Spinal cord (tissue), 10 donors: ENCODE results near the gene RPS6KL1. TPM values are rescaled to one million over a fixed set of nuclear protein-coding genes. Genes with fewer than 3 reads are reported as not detected.

Experiments used
- DNase-seq, 6 donors: peaks; one replicate each; pipeline versions ENCODE4 v3.0.0 to v3.0.0-alpha.2; 2013 to 2015; ENCODE audit warnings: low spot score in 6 of 6, low read depth in 4 of 6
- H3K27ac ChIP-seq: one replicate; pipeline ENCODE4 v1.5.1; 2013; ENCODE audit warnings: low read depth, low read length, control low read depth
- H3K27me3 ChIP-seq: one replicate; pipeline ENCODE4 v1.6.1; 2013; ENCODE audit warnings: low read length; ENCODE audit not compliant: control insufficient read depth, insufficient read depth
- H3K36me3 ChIP-seq: one replicate; pipeline ENCODE4 v1.6.1; 2013; ENCODE audit warnings: low read length; ENCODE audit not compliant: control insufficient read depth, insufficient read depth
- H3K4me1 ChIP-seq: one replicate; pipeline ENCODE4 v1.6.1; 2013; ENCODE audit warnings: low read length; ENCODE audit not compliant: control insufficient read depth, insufficient read depth
- H3K4me3 ChIP-seq: one replicate; pipeline ENCODE4 v1.5.1; 2013; ENCODE audit warnings: low read depth, low read length, control low read depth
- H3K9me3 ChIP-seq: one replicate; pipeline ENCODE4 v1.6.1; 2013; ENCODE audit warnings: low read length; ENCODE audit not compliant: control insufficient read depth, insufficient read depth
- WGBS: methylation state at CpG from one replicate; pipeline ENCODE4 v1.1.5; 2013; ENCODE audit warnings: missing lambda C conversion rate; ENCODE audit not compliant: insufficient coverage; 5-methylcytosine and 5-hydroxymethylcytosine counted together
- polyA plus RNA-seq, 2 donors: library from polyadenylated mRNA; unstranded; fragments of 120-200 nt; gene quantifications; one replicate each; pipeline ENCODE4 v1.2.1, GENCODE V29; 2013; ENCODE audit not compliant: insufficient read length in 2 of 2
- total RNA-seq, 2 donors: library from RNA; depleted of rRNA in 1 of 2; stranded (reverse); fragments of 120-200 nt in 1 of 2; fragments of >200 nt in 1 of 2; gene quantifications; one replicate each; pipeline versions ENCODE4 v1.2.3 to v1.2.4, GENCODE V29; 2013 to 2014
- donor health status: healthy.

Gene RPS6KL1
- total and polyA plus RNA-seq, 4 donors: 15.9 to 69.1 (median 38.6) TPM

- DNase-seq: no peak
- 90% methylated on average over 11 of the region's 11 CpGs for WGBS
- Histone ChIP-seq H3K27me3 (no peaks in the 10 kb centered on the region), H3K9me3 (no peaks in the 10 kb centered on the region), H3K4me1 (peaks cover 14% of the 10 kb centered on the region), H3K27ac (no peak overlapping the region), H3K4me3 (no peak overlapping the region), H3K36me3 (peaks cover 19% of the 10 kb centered on the region)
Observed at GRCh38 chr14:74924061-74924460, 1.0 kb upstream of the RPS6KL1 start.

DNA sequence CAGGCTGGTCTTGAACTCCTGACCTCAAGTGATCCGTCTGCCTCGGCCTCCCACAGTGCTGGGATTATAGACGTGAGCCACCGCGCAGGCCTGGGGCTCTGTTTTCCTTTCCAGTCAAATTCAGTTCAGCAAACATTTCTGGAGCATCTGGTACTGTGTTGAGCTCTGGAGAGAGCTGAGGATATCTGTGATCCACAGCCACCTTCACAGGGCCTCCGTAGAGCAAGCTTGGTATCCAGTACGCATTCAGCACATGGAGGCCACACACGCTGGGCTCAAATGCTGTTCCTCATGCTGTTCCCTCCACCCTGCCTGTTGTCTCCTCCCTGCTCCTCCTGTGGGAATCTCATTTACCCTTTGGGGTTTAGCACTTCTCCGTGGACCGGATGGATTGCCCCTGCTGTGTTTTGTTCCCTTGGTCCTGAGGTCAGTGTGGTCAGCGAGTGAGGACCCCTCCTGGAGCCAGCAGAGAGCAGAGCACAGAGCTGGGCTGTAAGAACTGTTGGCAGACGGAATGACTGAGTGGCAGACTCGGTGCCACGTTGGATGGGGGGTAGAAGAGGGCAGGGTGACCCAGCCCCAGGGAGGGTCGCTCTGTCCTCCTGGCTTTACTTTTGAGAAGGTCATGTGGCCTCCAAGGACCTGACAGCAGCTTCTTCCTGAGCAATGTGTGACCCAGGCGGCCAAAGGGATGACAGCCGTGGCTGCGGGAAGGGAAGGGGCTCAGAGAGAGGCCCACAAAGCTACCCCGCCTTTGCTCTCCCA, 891 bp downstream of the RPS6KL1 start:
- no peaks in the 10 kb centered on the region for H3K27me3 ChIP-seq
- H3K4me3 ChIP-seq: peak overlapping the region; percentile 52
- 47% methylated on average over 14 of the region's 19 CpGs for WGBS
- H3K4me1 ChIP-seq: peaks cover 26% of the 10 kb centered on the region
- H3K36me3 ChIP-seq: peaks cover 37% of the 10 kb centered on the region
- no peaks in the 10 kb centered on the region for H3K9me3 ChIP-seq
- no peak for DNase-seq
- H3K27ac ChIP-seq: no peak overlapping the region

DNA sequence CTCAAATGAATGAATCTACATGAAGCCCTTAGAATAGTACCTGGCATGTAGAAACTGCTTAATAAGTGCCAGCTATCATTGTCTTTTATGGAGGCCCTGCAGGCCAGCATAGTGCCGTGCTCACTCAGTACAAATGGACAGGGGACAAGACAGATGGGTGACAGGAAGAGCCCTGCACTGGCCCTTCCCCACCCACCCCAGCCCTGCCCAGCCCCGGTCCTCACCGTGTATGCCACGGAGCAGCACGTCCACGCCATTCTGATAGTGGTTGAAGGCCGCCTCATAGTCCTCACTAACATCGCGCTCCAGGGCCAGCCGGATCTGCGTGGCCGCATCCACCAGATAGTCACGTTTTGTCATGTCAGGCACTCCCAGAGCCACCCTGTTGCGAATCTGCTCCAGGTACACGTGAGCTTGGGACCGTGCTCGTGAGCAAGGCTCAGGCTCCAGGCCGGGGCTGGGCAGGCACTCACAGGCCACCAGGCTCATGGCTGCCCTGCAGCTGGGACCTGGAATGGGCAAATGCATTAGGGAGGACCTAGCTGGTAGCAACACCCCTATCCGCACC, 1.9 kb downstream of the RPS6KL1 start:
- WGBS: 90% methylated on average over 18 of the region's 19 CpGs
- Histone ChIP-seq H3K27ac (no peak overlapping the region), H3K9me3 (no peaks in the 10 kb centered on the region), H3K36me3 (peaks cover 47% of the 10 kb centered on the region), H3K4me3 (no peak overlapping the region), H3K4me1 (peaks cover 30% of the 10 kb centered on the region), H3K27me3 (no peaks in the 10 kb centered on the region)
- no peak for DNase-seq

GRCh38 chr14:74920281-74920680, 2.8 kb downstream of the RPS6KL1 start:
- no peak for DNase-seq
- peaks cover 55% of the 10 kb centered on the region for H3K36me3 ChIP-seq
- H3K9me3 ChIP-seq: no peaks in the 10 kb centered on the region
- WGBS: 85% methylated on average over 4 of the region's 4 CpGs
- H3K4me3 ChIP-seq: no peak overlapping the region
- H3K27ac ChIP-seq: no peak overlapping the region
- H3K27me3 ChIP-seq: no peaks in the 10 kb centered on the region
- peaks cover 30% of the 10 kb centered on the region for H3K4me1 ChIP-seq

DNA sequence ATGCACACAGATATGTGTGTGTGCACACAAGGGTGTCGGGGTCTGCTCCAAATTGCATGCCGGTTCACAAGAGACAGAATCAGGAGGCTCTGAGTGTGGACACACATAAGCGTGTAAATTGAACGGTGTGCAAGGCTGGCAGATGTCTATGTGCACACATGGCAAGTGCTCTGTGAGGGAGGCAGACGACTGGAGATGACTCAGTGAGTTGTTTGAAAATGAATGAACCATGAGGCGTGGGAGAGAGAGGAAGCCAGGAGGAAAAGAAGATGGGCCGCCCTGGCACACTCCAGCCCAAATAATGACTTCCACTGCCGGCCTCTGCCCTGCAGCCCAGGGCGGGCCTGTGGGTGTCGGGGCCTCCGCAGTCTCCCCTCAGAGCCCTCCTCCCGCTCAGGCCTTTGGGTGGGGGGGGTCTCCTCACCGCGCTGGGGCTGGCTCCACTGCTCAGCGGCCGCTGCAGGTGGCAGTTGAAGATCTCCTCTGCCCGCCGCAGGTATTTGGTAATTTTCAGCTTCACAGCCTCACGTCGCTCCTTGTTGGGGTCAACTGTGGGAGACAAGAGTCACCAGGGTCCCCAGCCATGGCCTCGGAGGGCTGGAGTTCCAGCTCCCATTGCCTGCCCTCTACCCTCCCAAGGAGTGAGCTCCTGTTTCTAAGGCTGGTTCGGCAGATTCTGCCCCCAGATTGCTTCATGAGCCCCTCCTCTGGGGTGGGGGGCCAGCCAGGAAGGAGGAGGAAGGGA, 3.5 kb downstream of the RPS6KL1 start:
- Histone ChIP-seq H3K27ac (no peak overlapping the region), H3K4me3 (no peak overlapping the region), H3K9me3 (no peaks in the 10 kb centered on the region), H3K36me3 (peaks cover 55% of the 10 kb centered on the region), H3K27me3 (no peaks in the 10 kb centered on the region), H3K4me1 (peaks cover 30% of the 10 kb centered on the region)
- WGBS: 94% methylated on average over 13 of the region's 22 CpGs
- DNase-seq: no peak

DNA sequence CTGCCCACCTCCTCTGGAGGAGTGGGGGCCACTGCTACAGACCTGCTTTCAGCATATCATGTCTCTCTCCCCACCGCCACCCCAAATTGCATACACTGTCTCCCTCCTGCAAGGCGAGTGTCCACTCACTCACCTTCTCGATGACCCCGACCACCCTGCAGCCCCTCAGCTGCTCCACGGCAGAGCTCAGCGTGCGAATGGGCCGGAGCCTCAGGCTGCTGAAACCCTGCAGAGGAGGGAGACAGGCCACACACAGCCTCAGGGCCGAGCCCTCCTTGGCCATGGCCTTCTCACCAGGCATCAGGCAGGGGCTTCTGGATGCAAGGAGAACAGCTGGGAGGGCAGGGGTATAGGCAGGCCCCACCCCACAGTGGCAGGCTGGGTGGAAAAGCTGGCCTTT, 4.7 kb downstream of the RPS6KL1 start:
- H3K36me3 ChIP-seq: peaks cover 55% of the 10 kb centered on the region
- no peak overlapping the region for H3K4me3 ChIP-seq
- DNase-seq: no peak
- no peaks in the 10 kb centered on the region for H3K27me3 ChIP-seq
- H3K27ac ChIP-seq: no peak overlapping the region
- peaks cover 27% of the 10 kb centered on the region for H3K4me1 ChIP-seq
- no peaks in the 10 kb centered on the region for H3K9me3 ChIP-seq
- 89% methylated on average over 7 of the region's 9 CpGs for WGBS

DNA sequence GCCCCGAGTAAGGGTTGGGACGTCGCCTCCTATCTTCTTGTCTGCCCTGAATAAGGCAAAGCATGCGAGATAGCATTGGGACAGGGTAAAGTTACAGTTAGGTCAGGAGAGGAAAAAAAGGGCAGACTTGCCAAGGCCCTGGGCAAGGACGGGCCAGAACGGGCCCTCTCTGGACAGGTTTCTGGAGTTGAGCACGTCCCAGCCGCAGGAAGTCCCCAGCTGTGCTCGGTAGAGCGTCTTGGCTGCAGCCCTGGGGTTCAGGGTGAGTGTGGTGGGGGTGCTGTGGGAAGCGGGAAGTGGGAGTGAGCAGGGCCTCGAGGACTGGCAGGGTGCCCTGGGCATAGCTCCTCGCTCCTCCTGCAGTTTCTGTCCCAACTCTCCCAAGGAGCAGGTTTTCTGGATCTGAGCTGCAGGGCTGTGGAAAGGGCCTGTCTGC, 5.4 kb downstream of the RPS6KL1 start:
- Histone ChIP-seq H3K27ac (no peak overlapping the region), H3K27me3 (no peaks in the 10 kb centered on the region), H3K9me3 (no peaks in the 10 kb centered on the region), H3K36me3 (peaks cover 59% of the 10 kb centered on the region), H3K4me3 (no peak overlapping the region), H3K4me1 (peaks cover 27% of the 10 kb centered on the region)
- WGBS: 61% methylated on average over 10 of the region's 13 CpGs
- no peak for DNase-seq

DNA sequence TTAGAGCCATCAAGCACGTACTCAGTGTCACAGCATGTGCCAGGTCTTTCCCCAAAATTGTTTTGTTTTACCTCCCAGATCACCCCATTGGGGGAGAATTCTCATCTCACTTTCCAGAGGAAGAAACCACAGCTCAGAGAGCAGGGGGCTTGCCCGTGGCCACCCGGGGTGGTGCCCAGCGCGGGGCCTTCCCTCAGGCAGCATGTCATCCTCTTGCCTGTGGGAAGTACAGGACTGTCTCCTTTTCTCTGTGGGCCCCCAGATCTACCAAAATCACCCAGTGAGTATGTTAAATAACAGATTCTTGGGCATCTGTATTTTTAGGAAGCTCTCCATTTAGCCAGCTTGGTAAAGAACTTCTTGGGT, 5.9 kb downstream of the RPS6KL1 start:
- Histone ChIP-seq H3K36me3 (peaks cover 64% of the 10 kb centered on the region), H3K27ac (no peak overlapping the region), H3K4me1 (peaks cover 22% of the 10 kb centered on the region), H3K9me3 (no peaks in the 10 kb centered on the region), H3K27me3 (no peaks in the 10 kb centered on the region), H3K4me3 (no peak overlapping the region)
- no peak for DNase-seq
- WGBS: 88% methylated on average over 1 of the region's 5 CpGs

DNA sequence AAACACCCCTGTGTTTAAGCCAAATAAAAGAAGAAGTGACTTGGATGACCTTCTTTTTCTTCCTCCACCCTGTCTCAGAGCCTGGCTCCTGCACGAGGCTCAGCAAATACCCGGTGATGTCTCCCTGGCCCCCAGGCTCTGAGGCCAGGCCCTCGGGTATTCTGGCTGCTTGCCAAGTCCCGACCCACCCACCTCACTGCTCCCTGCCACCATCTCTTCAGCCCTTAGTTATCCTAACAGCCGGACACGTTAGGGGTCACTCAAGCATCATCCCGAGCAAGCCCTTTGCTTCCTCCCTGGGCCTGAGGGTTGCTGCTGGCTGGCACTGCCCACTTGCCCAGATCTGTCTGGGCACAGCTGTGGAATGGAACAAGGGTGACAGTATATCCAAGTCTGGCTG, 7.2 kb downstream of the RPS6KL1 start:
- Histone ChIP-seq H3K27ac (no peak overlapping the region), H3K4me3 (no peak overlapping the region), H3K9me3 (no peaks in the 10 kb centered on the region), H3K4me1 (peaks cover 17% of the 10 kb centered on the region), H3K27me3 (no peaks in the 10 kb centered on the region), H3K36me3 (peaks cover 71% of the 10 kb centered on the region)
- no peak for DNase-seq
- WGBS: 60% methylated on average over 7 of the region's 7 CpGs
